ENCODE data around the gene ACO2. TPM values are rescaled to one million over a fixed set of nuclear protein-coding genes. Genes with fewer than 3 reads are reported as not detected.
A peak's percentile ranks its signal among the peaks of the same experiment; 100 is the strongest.

Gene ACO2
- total RNA-seq, 1 donor from 2014 or later = 75.0 TPM

DNA sequence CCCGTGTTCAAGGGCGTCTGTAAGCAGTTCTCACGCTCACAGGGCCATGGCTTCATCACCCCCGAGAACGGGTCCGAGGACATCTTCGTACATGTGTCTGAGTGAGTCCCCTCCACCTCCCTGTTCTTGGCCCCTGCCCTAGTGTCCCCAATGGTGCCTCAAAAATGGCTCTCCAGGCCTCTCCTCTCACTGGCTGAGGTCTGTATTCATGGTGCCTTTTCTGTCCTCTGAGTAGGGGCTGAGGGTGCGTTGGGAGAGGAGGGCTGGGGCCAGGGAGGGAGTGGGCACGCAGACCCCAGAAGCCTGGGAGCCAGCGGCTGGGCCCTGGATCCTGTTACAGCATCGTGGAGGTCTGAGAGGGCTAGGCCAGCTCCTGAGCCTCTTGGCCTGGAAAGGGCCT is 104.8 kb downstream of the ACO2 start:
- DNase-seq = no peak

DNA sequence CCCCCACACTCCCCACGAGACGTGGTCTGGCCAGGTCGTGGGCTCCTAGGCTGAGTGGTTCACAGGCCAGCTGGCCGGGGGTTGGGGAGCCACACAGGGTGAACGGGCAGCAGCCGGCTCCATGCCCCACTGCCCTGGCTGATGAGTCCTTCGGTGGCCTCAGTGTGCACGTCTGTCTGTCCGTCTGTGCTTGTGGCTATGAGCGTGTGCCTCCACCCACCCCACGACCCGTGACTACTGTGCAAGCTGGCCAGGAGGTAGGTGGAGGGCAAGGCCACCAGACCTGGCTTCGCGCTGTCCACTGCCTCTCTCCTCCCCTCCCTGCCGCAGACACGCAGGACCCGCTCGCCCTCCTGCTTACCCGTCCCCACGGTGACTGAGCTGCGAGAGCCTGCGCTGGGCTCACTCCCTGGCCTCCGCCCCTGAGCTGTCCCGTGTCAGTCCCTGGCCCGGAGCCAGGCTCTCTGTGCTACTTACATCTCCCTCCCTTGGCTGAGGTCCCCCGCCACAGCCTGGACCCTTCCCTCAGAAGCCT is 106.0 kb downstream of the ACO2 start:
- no peak for DNase-seq

DNA sequence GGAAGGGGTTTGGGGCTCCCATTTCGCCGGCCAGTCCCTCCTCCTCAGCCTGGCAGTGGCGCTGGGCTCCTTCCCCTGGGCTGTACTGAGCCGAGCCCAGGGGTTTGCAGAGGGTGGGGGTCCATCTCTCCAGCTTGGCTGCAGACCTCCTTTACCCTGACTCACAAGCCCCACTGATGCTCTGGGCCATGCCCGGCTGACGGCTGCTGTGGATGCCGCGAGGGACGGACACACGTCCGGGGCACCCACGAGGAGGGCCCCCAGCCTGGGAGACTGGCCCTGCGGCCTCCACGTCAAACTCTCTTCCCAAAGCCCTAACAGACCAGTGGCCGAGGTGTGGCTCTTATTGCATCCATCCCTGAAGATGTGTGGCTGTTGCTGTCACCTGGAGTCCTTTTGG is 106.6 kb downstream of the ACO2 start:
- no peak for DNase-seq

DNA sequence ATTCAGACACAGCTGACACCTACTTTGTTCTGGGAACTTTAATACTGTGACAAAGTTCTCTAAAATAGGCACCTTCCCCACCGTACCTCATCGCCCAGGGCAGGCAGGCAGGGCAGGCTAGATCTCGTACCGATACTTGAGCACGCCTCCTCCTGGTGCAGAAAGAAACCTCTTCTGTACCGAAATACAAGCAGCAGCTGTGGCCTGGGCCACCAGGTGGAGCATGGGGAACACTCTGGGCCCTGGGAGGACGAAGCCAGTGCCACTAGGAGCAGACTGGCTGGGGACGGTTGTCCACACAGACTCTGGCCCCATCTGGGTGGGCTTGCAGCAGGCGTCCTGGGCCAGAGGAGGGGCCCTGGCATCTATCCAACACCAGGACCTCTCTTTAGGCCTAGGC is 108.0 kb downstream of the ACO2 start:
- peak; percentile 69 for DNase-seq

DNA sequence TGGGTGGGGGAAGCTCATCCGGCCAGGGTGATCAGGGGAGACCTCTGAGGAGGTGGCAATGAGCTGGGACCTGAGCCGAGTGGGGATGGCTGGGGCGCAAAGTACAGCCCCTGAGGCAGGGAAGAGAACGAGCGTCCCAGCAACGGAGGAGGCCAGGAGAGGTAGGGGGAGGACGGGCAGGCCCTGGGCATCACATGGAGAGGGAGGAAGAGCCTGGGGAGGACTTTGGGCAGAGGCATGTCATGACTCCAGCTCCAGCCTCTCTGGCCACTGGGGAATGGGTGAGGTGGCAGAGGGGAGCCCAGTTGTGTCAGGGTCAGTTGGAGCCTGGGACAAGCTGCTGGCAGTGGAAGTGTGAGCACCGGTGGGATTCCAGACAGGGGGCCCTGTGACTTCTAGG is 109.2 kb downstream of the ACO2 start:
- no peak for DNase-seq

Other genes starting within 250 kb of the ACO2 start
- gene CHADL, start 228.2 kb upstream of the ACO2 start, total RNA-seq = 1.1 and 2.0 TPM in 2 replicates
- gene RANGAP1, start 182.9 kb upstream of the ACO2 start, total RNA-seq = 84.2 and 106 TPM in 2 replicates
- gene ZC3H7B, start 167.6 kb upstream of the ACO2 start, total RNA-seq = 68.4 and 102 TPM in 2 replicates
- 4.3 and 7.4 TPM in 2 replicates for gene TEF, start 87.2 kb upstream of the ACO2 start, total RNA-seq
- 18.0 and 25.7 TPM in 2 replicates for gene TOB2, start 22.3 kb upstream of the ACO2 start, total RNA-seq
- 63.8 and 76.2 TPM in 2 replicates for gene PHF5A, start 425 bp upstream of the ACO2 start, total RNA-seq
- gene POLR3H, start 75.4 kb downstream of the ACO2 start, total RNA-seq = 11.7 and 20.3 TPM in 2 replicates
- not detected in 2 replicates for gene CSDC2, start 91.9 kb downstream of the ACO2 start, total RNA-seq
- gene PMM1, start 120.7 kb downstream of the ACO2 start, total RNA-seq = 2.3 and 3.6 TPM in 2 replicates
- gene DESI1, start 151.9 kb downstream of the ACO2 start, total RNA-seq = 16.5 and 26.7 TPM in 2 replicates
- 343 and 459 TPM in 2 replicates for gene XRCC6, start 152.2 kb downstream of the ACO2 start, total RNA-seq
- gene SNU13, start 219.8 kb downstream of the ACO2 start, total RNA-seq = 74.9 and 77.6 TPM in 2 replicates
- 0.51 and 2.0 TPM in 2 replicates for gene MEI1, start 230.4 kb downstream of the ACO2 start, total RNA-seq